NCI-H82 treated with DMSO at 0.1 percent for 48 hours (cell line): ENCODE results near the gene MAPRE2.

Experiments used
- DNase-seq: peaks from one replicate; lab custom pipeline; 2025; ENCODE audit not compliant: unreplicated experiment; lab: John Stamatoyannopoulos, UW

MAPRE2 gene

GRCh38 chr18:35061336-35061735, 20.1 kb downstream of the MAPRE2 start:
- DNase-seq, result peak; percentile 38

- DNase-seq, result no peak
These were observed 20.6 kb downstream of the MAPRE2 start for GRCh38 chr18:35061804-35062203.

GRCh38 chr18:35062408-35062807, 21.2 kb downstream of the MAPRE2 start:
- no peak for DNase-seq

- no peak for DNase-seq
These were observed 22.9 kb downstream of the MAPRE2 start for GRCh38 chr18:35063875-35064690.

GRCh38 chr18:35067454-35067853, 26.2 kb downstream of the MAPRE2 start:
- no peak for DNase-seq

GRCh38 chr18:35071819-35072247, 30.6 kb downstream of the MAPRE2 start:
- no peak for DNase-seq

- DNase-seq, result no peak
These were observed 31.4 kb downstream of the MAPRE2 start for GRCh38 chr18:35072616-35073015.

- DNase-seq, result no peak
These were observed 32.2 kb downstream of the MAPRE2 start for GRCh38 chr18:35073186-35074105.

GRCh38 chr18:35074581-35074980, 33.4 kb downstream of the MAPRE2 start:
- no peak for DNase-seq

- no peak for DNase-seq
These were observed 33.9 kb downstream of the MAPRE2 start for GRCh38 chr18:35075132-35075531.

- no peak for DNase-seq
These were observed 35.1 kb downstream of the MAPRE2 start for GRCh38 chr18:35076135-35076924.

- DNase-seq, result no peak
These were observed 36.7 kb downstream of the MAPRE2 start for GRCh38 chr18:35077937-35078336.

- no peak for DNase-seq
These were observed 38.8 kb downstream of the MAPRE2 start for GRCh38 chr18:35080058-35080457.

GRCh38 chr18:35083174-35083712, 42.0 kb downstream of the MAPRE2 start:
- no peak for DNase-seq

- DNase-seq, result no peak
These were observed 43.6 kb downstream of the MAPRE2 start for GRCh38 chr18:35084494-35085449.

- no peak for DNase-seq
These were observed 44.5 kb downstream of the MAPRE2 start for GRCh38 chr18:35085450-35086380.

- DNase-seq, result no peak
These were observed 45.5 kb downstream of the MAPRE2 start for GRCh38 chr18:35086704-35087103.

- no peak for DNase-seq
These were observed 46.5 kb downstream of the MAPRE2 start for GRCh38 chr18:35087726-35088125.

- DNase-seq, result no peak
These were observed 47.7 kb downstream of the MAPRE2 start for GRCh38 chr18:35088921-35089320.
